Measurements from ENCODE around the gene SLC66A2. TPM values are rescaled to one million over a fixed set of nuclear protein-coding genes. Genes with fewer than 3 reads are reported as not detected.
"Not testable (repeated sequence)": the region's sequence is repeated elsewhere in the genome, so short reads cannot be mapped to it uniquely, and the experiment has no call there.

The SLC66A2 gene
- total RNA-seq, 1 donor from 2014 or later: 46.5 TPM

DNA sequence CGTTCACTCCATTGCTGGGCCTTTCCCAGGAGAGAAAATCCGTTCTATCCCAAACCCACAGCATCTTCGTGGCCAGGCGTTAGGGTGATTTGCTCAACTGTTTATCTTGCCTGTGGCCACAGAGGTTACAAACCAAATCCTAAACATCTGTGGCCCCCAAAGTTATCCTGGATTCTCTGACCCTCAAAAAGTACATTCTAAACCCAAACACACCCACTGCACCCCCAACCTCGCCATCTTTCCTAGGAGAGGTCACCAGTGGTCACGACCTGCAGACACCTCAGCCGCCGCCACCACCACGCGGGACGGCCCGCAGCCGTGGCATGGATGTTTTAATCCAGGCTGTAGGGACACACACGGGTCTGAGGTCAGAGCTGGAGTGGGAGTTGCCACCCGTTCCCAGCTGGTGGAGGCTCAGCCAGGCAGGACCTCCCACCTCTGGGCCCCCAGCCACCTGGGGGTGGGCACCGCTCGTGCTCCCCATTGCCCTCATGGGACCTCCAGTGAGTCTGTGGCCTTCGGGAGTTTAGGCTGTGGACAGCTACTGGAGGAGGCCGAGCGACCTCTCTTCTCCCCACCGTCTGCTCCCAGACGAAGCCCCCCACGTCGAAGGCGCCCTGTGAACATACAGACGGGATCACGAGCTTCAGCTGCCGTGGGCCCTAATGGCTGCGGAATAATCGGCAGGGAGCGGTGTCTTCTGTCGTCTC, 81.7 kb downstream of the SLC66A2 start:
- no peaks in the 10 kb centered on the region for H3K27me3 Mint-ChIP-seq
- no peaks in the 10 kb centered on the region for H3K9me3 Mint-ChIP-seq
- no peak for DNase-seq
- H3K36me3 Mint-ChIP-seq (ENCODE audit: low read depth): no peaks in the 10 kb centered on the region
- intact Hi-C loops (cut with micrococcal nuclease): no loop called here
- no peak overlapping the region for H3K4me3 Mint-ChIP-seq
- no peaks in the 10 kb centered on the region for H3K4me1 Mint-ChIP-seq
- H3K27ac Mint-ChIP-seq: no peak overlapping the region

DNA sequence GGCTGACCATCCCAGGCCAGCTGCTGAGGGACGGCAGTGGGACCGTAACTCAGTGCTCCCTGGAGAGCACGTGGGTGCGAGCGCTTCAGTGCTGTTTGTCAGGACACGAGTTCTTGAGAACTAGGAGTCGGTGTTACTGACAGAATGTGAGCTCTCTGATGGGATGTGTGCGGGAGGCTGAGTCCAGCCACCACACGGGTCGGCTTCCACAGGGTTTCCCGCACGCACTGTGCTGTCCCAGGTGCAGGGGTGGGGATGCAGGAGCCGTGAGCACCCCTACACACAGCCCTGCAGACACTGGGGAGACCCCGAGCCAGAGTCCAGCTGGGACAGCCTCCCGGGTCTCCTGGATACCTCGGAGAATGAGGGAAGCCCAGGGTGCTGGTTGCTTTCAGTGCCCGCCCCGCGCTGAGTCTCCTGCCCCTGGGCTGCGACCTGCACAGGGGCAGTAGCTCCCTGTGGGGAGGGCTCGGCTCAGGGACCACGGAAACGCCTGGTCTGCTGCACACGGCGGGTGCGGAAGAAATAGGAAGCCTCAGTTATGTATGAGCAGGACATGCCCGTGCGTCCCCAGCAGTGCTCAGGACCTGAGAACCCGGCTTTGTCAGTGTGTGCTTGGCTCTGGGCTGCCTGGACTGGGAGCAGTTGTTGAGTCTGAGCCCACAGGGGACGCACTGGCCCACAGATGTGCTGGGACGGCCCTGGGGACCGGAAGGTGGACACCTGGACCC, 82.5 kb downstream of the SLC66A2 start:
- no peaks in the 10 kb centered on the region for H3K9me3 Mint-ChIP-seq
- H3K36me3 Mint-ChIP-seq (ENCODE audit: low read depth): no peaks in the 10 kb centered on the region
- DNase-seq: no peak
- H3K4me1 Mint-ChIP-seq: no peaks in the 10 kb centered on the region
- intact Hi-C loops (cut with micrococcal nuclease): no loop called here
- no peaks in the 10 kb centered on the region for H3K27me3 Mint-ChIP-seq
- no peak overlapping the region for H3K27ac Mint-ChIP-seq
- no peak overlapping the region for H3K4me3 Mint-ChIP-seq

DNA sequence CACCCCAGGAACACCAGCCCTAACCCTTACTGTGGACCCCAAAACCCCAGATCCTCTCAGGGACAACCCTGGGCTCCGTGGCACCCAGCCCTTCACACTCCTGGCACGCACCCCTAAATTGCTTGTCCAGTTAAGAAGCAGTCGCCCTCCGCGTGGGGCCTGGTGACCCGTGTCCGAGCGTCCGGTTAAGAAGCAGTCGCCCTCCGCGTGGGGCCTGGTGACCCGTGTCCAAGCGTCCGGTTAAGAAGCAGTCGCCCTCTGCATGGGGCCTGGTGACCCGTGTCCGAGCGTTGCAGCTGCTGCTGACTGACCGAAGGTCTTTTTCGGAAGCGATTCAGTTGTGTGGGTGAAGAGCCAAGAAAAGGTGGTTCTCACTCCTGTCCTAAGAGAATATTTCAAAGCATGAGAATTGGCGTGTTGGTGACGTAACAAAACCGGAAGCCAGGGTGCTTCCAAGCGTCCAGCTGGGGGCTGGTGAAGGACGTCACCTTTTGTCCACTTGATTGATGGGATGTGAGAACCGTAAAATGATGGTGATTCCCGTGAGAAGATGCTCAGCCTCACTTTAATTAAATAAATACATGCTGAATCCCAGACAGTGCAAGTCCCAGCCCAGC, 83.2 kb downstream of the SLC66A2 start:
- Mint-ChIP-seq H3K4me1 (no peaks in the 10 kb centered on the region), H3K4me3 (no peak overlapping the region), H3K36me3 (ENCODE audit: low read depth) (no peaks in the 10 kb centered on the region), H3K27me3 (no peaks in the 10 kb centered on the region), H3K27ac (no peak overlapping the region), H3K9me3 (no peaks in the 10 kb centered on the region)
- intact Hi-C loops (cut with micrococcal nuclease): no loop called here
- DNase-seq: no peak

DNA sequence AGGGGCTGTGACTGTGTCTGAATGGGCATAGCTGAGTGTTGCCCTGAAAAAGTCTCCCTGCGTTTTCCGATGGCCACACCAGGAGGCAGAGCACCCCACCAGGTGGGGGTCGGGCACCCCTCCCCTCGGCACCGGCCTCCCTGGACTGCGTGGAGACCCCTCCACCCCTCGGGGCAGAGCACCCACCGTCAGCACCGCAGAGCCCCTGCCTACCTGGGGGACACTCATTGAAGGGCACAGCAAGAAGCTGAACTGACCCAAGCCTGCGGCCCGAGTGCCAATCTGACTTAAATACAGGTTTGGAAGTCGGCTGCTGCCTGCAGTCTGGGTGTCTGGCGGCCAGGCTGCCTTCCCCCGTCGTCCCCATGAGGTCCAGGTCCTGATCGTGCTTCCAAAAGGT, 83.8 kb downstream of the SLC66A2 start:
- no peak for DNase-seq
- intact Hi-C loops (cut with micrococcal nuclease): no loop called here
- H3K9me3 Mint-ChIP-seq: no peaks in the 10 kb centered on the region
- no peaks in the 10 kb centered on the region for H3K36me3 Mint-ChIP-seq (ENCODE audit: low read depth)
- no peak overlapping the region for H3K27ac Mint-ChIP-seq
- no peaks in the 10 kb centered on the region for H3K27me3 Mint-ChIP-seq
- no peaks in the 10 kb centered on the region for H3K4me1 Mint-ChIP-seq
- H3K4me3 Mint-ChIP-seq: no peak overlapping the region

DNA sequence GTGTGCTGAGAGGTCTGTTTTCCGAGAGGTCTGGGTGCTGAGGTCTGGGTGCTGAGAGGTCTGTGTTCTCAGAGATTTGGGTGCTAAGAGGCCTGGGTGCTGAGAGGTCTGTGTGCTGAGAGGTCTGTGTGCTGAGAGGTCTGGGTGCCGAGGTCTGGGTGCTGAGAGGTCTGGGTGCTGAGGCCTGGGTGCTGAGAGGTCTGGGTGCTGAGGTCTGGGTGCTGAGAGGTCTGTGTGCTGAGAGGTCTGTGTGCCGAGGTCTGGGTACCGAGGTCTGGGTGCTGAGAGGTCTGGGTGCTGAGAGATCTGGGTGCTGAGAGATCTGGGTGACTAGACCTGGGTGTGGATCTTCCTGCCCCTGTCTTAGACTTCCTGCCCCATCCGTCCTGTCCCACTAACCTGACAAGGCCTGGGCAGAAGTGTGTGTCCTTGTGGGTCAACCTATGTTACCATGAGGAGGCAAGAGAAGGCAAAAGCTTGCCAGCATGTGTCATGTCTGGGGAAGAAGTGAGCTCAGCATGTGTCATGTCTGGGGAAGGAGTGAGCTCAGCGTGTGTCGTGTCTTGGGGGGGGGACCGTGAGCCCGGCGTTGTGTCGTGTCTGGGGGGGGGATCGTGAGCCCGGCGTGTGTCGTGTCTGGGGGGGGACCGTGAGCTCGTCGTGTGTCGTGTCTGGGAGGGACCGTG, 84.4 kb downstream of the SLC66A2 start:
- H3K27me3 Mint-ChIP-seq: no peaks in the 10 kb centered on the region
- H3K9me3 Mint-ChIP-seq: no peaks in the 10 kb centered on the region
- no peak overlapping the region for H3K27ac Mint-ChIP-seq
- H3K4me1 Mint-ChIP-seq: no peaks in the 10 kb centered on the region
- no peaks in the 10 kb centered on the region for H3K36me3 Mint-ChIP-seq (ENCODE audit: low read depth)
- intact Hi-C loops (cut with micrococcal nuclease): no loop called here
- H3K4me3 Mint-ChIP-seq: no peak overlapping the region
- no peak for DNase-seq

DNA sequence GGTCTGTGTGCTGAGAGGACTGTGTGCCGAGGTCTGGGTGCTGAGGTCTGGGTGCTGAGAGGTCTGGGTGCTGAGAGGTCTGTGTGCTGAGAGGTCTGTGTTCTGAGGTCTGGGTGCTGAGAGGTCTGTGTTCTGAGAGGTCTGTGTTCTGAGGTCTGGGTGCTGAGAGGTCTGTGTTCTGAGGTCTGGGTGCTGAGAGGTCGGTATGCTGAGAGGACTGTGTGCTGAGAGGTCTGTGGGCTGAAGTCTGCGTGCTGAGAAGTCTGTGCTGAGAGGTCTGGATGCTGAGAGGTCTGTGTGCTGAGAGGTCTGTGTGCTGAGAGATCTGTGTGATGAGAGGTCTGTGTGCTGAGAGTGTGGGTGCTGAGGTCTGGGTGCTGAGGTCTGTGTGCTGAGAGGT, 85.5 kb downstream of the SLC66A2 start:
- intact Hi-C loops (cut with micrococcal nuclease); H3K36me3 Mint-ChIP-seq (ENCODE audit: low read depth); H3K27ac Mint-ChIP-seq; H3K4me3 Mint-ChIP-seq; H3K4me1 Mint-ChIP-seq; H3K9me3 Mint-ChIP-seq; H3K27me3 Mint-ChIP-seq; DNase-seq: not testable (repeated sequence)

DNA sequence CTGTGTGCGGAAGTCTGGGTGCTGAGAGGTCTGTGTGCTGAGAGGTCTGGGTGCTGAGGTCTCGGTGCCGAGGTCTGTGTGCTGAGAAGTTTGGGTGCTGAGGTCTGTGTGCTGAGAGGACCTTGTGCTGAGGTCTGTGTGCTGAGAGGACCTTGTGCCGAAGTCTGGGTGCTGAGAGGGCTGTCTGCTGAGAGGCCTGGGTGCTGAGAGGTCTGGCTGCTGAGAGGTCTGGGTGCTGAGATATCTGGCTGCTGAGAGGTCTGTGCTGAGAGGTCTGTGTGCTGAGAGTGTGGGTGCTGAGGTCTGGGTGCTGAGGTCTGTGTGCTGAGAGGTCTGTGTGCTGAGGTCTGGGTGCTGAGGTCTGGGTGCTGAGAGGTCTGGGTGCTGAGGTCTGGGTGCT, 86.5 kb downstream of the SLC66A2 start:
- H3K4me1 Mint-ChIP-seq; H3K9me3 Mint-ChIP-seq; intact Hi-C loops (cut with micrococcal nuclease); H3K4me3 Mint-ChIP-seq; H3K27me3 Mint-ChIP-seq; DNase-seq; H3K36me3 Mint-ChIP-seq (ENCODE audit: low read depth); H3K27ac Mint-ChIP-seq: not testable (repeated sequence)

DNA sequence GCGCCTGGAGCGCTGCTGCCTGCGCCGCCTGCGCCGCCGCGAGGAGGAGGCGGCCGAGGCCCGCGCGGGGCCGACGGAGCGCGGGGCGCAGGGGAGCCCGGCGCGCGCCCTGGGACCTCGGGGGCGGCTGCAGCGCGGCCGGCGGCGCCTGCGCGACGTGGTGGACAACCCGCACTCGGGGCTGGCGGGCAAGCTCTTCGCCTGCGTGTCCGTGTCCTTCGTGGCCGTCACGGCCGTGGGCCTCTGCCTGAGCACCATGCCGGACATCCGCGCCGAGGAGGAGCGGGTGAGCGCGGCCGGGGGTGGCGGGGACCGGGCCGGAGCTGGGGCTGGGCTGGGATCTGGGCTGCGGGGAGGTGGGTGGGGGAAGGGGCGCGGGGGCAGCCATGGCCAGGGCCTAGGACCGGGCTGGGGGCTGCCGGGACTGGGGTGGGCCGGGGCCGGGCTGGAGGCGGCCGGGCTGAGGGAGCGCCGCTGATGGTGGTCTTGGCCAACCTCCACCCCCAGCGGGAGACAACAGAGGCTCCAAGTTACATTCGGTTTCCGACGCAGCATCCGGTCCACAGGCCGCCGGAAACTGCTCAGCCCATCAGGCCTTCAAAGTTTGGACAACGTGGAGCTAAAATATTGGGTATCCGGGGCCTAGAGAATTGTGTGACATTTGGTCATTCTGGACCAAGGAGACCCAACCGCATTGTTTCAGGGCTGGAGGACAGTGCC, 87.3 kb downstream of the SLC66A2 start:
- H3K27me3 Mint-ChIP-seq: peaks cover 5% of the 10 kb centered on the region
- no peak for DNase-seq
- no peak overlapping the region for H3K27ac Mint-ChIP-seq
- no peak overlapping the region for H3K4me3 Mint-ChIP-seq
- H3K4me1 Mint-ChIP-seq: no peaks in the 10 kb centered on the region
- no peaks in the 10 kb centered on the region for H3K9me3 Mint-ChIP-seq
- no peaks in the 10 kb centered on the region for H3K36me3 Mint-ChIP-seq (ENCODE audit: low read depth)
- intact Hi-C loops (cut with micrococcal nuclease): no loop called here

DNA sequence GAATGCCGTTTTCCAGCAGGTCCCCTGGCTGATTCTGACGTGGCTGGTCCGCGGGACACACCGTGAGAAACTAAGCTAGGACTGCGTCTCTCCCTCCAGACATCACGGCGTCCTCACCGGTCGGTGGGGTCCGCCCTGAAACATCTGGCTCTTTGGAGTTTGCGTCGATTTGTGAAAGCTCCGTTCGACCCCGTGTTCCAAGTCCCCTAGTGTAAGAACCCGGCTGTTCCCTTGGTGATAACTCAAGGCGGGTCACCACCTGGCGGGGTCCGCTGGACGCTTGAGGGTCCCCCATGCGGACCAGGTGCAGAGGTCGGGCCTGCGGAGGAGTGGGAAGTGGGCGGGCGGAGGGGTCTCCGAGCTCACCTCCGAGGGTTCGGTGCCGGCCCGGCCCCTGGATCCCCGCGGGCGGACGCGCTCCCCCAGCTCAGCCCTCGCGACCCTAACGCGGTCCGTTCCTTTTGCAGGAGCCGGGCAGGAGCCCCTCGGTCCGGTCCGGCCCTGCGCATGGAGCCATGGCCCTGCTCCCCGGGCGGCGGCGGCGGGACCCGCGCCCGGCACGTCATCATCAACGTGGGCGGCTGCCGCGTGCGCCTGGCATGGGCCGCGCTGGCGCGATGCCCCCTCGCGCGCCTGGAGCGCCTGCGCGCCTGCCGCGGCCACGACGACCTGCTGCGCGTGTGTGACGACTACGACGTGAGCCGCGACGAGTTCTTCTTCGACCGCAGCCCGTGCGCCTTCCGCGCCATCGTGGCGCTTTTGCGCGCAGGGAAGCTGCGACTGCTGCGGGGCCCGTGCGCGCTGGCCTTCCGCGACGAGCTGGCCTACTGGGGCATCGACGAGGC, 88.1 kb downstream of the SLC66A2 start:
- no peak for DNase-seq
- no peak overlapping the region for H3K27ac Mint-ChIP-seq

DNA sequence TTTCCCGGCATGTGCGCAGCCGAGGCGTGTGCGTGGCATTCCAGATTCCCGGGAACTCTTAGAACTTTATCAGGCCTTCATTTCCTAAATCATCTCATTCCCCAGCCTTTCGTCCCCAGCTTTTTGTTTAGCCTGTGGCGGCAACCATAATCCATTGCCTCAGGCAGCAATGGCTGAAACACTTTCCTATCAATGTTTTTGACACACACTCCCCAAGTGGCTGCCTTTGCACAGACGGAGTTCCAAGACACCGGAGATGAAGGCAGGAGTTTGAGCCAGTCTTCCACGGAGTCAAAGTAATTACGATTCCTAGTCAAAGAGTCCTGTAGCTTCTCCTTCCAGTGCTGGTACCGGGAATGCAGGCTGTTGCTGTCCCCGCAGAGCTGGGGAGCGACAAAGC, 88.9 kb downstream of the SLC66A2 start:
- Mint-ChIP-seq H3K27ac (no peak overlapping the region), H3K27me3 (peaks cover 5% of the 10 kb centered on the region)

More for the DNA sequence above, 88.1 kb downstream of the SLC66A2 start:
- H3K4me1 Mint-ChIP-seq: no peaks in the 10 kb centered on the region
- intact Hi-C loops (cut with micrococcal nuclease): no loop called here
- H3K9me3 Mint-ChIP-seq: no peaks in the 10 kb centered on the region
- H3K4me3 Mint-ChIP-seq: no peak overlapping the region
- no peaks in the 10 kb centered on the region for H3K36me3 Mint-ChIP-seq (ENCODE audit: low read depth)
- peaks cover 5% of the 10 kb centered on the region for H3K27me3 Mint-ChIP-seq

DNA sequence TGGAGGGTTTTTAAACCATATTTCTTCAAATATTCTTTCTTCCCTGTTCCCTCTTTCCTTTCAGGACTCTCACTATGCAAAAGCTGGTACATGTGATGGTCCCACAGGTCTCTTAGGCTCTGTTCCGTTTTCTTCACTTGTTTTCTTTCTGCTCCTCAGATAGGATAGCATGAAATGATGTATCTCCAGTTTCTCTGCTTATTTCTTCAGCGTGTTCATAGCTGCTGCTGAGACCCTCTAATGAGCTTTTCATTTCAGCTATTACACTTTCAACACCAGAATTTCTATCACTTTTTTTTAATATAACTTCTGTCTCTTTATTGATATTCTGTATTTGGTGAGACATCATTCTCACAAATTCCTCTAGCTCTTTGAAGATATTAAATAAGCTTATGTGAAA, 89.8 kb downstream of the SLC66A2 start:
- no peak for DNase-seq
- Mint-ChIP-seq H3K4me1 (no peaks in the 10 kb centered on the region), H3K9me3 (no peaks in the 10 kb centered on the region), H3K27me3 (peaks cover 5% of the 10 kb centered on the region), H3K4me3 (no peak overlapping the region), H3K27ac (no peak overlapping the region), H3K36me3 (ENCODE audit: low read depth) (no peaks in the 10 kb centered on the region)
- intact Hi-C loops (cut with micrococcal nuclease): no loop called here

More for the DNA sequence above, 88.9 kb downstream of the SLC66A2 start:
- Mint-ChIP-seq H3K36me3 (ENCODE audit: low read depth) (no peaks in the 10 kb centered on the region), H3K4me3 (no peak overlapping the region), H3K4me1 (no peaks in the 10 kb centered on the region), H3K9me3 (no peaks in the 10 kb centered on the region)
- DNase-seq: no peak
- intact Hi-C loops (cut with micrococcal nuclease): no loop called here

DNA sequence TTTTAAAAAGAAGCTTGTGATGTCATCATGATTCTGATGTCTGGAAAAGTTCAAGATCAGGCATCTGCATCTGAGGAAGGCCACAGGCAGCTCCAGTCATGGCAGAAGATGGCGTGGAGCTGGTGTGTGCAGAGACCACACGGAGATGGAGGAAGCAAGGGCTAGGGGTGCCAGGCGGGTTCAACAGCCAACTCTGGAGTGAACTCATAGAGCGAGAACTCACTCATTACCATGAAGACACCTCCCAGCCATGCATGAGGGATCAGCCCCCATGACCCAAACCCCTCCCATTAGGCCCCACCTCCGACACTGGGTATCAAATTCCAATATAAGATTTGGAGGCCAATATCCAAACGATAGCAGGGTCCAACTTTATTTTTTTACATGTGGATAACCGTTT, 92.1 kb downstream of the SLC66A2 start:
- Mint-ChIP-seq H3K36me3 (ENCODE audit: low read depth) (no peaks in the 10 kb centered on the region), H3K4me1 (no peaks in the 10 kb centered on the region), H3K27ac (no peak overlapping the region), H3K9me3 (no peaks in the 10 kb centered on the region), H3K4me3 (no peak overlapping the region), H3K27me3 (peaks cover 5% of the 10 kb centered on the region)
- DNase-seq: no peak
- intact Hi-C loops (cut with micrococcal nuclease): no loop called here

DNA sequence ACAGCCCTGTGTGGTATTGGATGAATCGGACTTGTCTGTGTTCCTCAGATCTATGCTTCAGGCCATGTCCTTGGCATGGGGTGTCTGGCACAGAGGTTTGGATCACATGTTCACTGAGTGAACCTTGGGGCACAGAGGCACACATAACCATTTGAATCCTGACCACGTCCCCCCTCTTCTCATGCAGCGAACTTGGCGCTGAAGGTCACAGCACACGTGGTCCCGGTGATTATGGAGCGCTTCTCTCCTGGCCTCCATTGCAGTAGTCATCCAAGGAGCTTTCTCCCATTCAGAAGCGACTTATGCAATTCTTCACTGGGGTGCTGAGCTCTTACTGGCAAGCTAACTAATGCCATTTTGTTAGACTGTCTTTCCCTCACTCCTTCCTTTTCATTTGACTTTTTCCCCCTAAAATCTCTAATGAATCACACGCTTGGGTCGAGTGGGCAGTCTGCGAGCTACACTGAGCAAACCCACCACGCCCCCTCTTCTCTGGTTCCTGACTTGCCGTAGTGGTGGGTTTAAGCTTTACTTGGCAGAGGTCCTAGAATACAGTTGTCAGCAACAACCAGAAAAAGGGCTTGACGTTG, 94.3 kb downstream of the SLC66A2 start:
- Mint-ChIP-seq H3K27ac (no peak overlapping the region), H3K27me3 (peaks cover 5% of the 10 kb centered on the region), H3K4me1 (no peaks in the 10 kb centered on the region), H3K4me3 (no peak overlapping the region), H3K9me3 (no peaks in the 10 kb centered on the region), H3K36me3 (ENCODE audit: low read depth) (no peaks in the 10 kb centered on the region)
- intact Hi-C loops (cut with micrococcal nuclease): no loop called here
- no peak for DNase-seq

Measured in activated CD4-positive, alpha-beta T cell treated with anti-CD3 and anti-CD28 coated beads, Interleukin-2, amount 10 ng/mL, durations not matched to agents 24 days and 14 days (primary cell).